Glutamatergic neuron (in vitro differentiated cells): Measurements from ENCODE around the gene LRRC36. TPM values are rescaled to one million over a fixed set of nuclear protein-coding genes. Genes with fewer than 3 reads are reported as not detected.

ENCODE experiments used
- DNase-seq: peaks from one replicate; pipeline ENCODE4 v3.0.0; 2022
- H3K27ac Mint-ChIP-seq: one replicate; pipeline ENCODE4 v1.8.0; 2020; ENCODE audit warnings: mild to moderate bottlenecking, mixed read lengths, inconsistent platforms; ENCODE audit not compliant: unreplicated experiment
- H3K27me3 Mint-ChIP-seq: one replicate; pipeline ENCODE4 v1.8.0; 2020; ENCODE audit warnings: mild to moderate bottlenecking, moderate library complexity, mixed read lengths, inconsistent platforms; ENCODE audit not compliant: unreplicated experiment
- H3K36me3 Mint-ChIP-seq: one replicate; pipeline ENCODE4 v1.8.0; 2020; ENCODE audit warnings: mild to moderate bottlenecking, mixed read lengths, inconsistent platforms; ENCODE audit not compliant: unreplicated experiment
- H3K4me1 Mint-ChIP-seq: one replicate; pipeline ENCODE4 v1.8.0; 2020; ENCODE audit warnings: mild to moderate bottlenecking, low read depth, mixed read lengths, inconsistent platforms; ENCODE audit not compliant: unreplicated experiment
- H3K4me3 Mint-ChIP-seq: one replicate; pipeline ENCODE4 v1.8.0; 2020; ENCODE audit warnings: mild to moderate bottlenecking, mixed read lengths, inconsistent platforms; ENCODE audit not compliant: unreplicated experiment
- H3K9me3 Mint-ChIP-seq: one replicate; pipeline ENCODE4 v1.8.0; 2020; ENCODE audit warnings: mild to moderate bottlenecking, moderate library complexity, mixed read lengths, inconsistent platforms; ENCODE audit not compliant: unreplicated experiment
- CTCF ChIP-seq: fragments of 200-600 bp; sonication (generic); IDR thresholded peaks from one replicate; pipeline ENCODE4 v1.5.0; 2021; ENCODE audit not compliant: partially characterized antibody, unreplicated experiment
- total RNA-seq: library from RNA; stranded (reverse); fragmentation: NEBNext Ultra II Directional; extraction: Animal tissue kit (Norgen Biotek cat#: 25700); gene quantifications from one replicate; pipeline ENCODE4 v1.2.1, GENCODE V29; 2021; ENCODE audit not compliant: unreplicated experiment

LRRC36 gene
- total RNA-seq, 1 donor from 2014 or later, result not detected

DNA sequence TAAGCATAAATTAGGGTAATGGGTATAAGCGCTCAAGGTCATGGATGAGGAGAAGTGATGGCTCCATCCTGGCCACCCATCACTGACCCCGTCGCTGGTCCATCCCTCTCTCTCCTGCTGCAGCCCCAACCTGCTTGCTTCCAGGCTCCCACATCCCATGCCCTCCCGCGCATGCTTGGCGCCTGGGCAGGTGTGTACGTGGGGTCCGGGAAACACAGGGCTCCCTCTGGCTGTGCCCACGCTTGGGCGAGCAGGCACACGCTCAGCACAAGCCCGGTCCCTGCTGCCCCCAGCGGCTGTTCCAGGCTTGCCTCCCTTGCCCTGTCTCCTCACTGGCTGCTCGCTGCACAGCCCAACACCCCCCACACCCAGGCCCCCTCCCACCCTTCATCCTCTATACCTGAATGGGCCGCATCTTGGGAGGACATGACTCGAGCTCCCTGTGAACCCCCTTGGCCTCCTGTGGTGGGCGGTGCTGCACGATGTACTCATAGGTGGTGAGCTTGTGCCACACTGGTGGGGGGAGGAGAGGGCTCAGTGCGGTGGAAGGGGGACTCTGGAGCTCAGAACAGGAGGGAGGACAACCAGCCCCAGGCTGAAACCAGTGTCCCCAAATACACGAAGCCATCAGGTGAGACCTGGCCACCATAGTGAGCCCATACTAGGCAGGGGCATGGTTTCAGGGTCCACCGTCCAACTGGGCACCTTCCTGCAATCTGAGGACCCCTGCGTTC, 71.4 kb downstream of the LRRC36 start:
- Mint-ChIP-seq H3K27me3 (peaks cover 6% of the 10 kb centered on the region), H3K36me3 (no peaks in the 10 kb centered on the region), H3K27ac (no peak overlapping the region), H3K4me1 (peaks cover 8% of the 10 kb centered on the region), H3K9me3 (peaks cover 4% of the 10 kb centered on the region), H3K4me3 (no peak overlapping the region)
- no peak for DNase-seq
- TF ChIP-seq CTCF, result no peak

DNA sequence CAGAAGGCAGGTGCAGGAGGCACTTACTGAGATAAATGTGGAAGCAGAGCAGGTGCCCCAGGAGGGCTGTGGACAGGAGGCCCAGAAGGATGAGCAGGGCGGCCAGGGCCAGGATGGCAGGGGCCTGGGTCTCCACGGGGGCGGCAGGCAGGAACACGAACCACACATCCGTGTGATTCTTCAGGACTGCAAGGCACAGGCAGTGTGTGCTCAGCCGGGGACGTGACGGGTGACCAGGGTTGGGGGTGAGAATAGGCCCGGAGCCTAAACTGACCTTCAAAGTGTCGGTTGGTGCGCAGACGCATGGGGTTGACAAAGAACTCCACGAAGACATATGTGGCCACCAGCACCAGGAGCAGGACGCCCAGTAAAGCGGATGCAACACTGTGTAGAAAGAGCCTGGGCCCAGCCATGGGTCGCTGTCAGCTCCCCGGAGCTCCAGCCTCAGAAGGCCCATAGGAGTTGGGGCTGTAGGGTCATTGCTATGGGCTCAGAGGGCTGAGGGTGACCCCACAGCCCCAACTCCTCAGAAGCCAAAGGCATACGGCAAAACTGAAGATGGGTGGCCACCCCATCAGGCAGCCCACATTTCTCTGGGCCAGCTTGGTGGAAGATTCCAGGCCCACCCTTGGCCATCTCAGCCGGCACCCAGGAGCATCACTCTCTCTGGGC, 72.1 kb downstream of the LRRC36 start:
- H3K27me3 Mint-ChIP-seq, result peaks cover 9% of the 10 kb centered on the region
- TF ChIP-seq CTCF, result no peak
- peaks cover 8% of the 10 kb centered on the region for H3K4me1 Mint-ChIP-seq
- no peaks in the 10 kb centered on the region for H3K36me3 Mint-ChIP-seq
- H3K4me3 Mint-ChIP-seq, result no peak overlapping the region
- H3K27ac Mint-ChIP-seq, result no peak overlapping the region
- no peak for DNase-seq
- peaks cover 4% of the 10 kb centered on the region for H3K9me3 Mint-ChIP-seq

DNA sequence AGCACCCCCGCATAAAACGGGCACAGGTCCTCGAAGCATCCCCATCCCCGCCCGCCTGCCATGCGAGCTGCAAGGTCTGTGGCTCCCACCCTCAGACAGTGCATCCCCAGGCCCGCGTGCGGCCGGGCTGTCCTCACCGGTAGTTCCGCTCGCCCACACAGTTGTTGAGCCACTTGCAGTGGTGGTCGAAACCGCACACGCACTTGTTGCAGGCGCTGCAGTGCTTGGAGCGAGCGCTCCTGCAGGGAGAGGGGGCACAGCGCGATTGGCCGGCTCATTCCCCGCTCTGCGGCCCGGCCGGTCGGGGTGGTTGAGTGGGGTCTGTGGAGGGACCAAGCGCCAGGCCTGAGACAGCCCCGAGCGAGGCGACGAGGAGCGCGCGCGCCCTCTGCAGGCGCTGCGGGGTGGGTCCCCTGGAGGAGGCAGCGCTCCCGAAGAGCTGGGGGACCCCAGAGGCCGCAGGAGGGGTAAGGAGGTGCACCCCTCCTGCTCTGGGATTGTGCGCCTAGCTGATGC, 72.7 kb downstream of the LRRC36 start:
- peaks cover 9% of the 10 kb centered on the region for H3K27me3 Mint-ChIP-seq
- peaks cover 8% of the 10 kb centered on the region for H3K4me1 Mint-ChIP-seq
- no peak overlapping the region for H3K27ac Mint-ChIP-seq
- peaks cover 4% of the 10 kb centered on the region for H3K9me3 Mint-ChIP-seq
- TF ChIP-seq CTCF, result peak; percentile 81
- no peaks in the 10 kb centered on the region for H3K36me3 Mint-ChIP-seq
- peak; percentile 85 for DNase-seq
- no peak overlapping the region for H3K4me3 Mint-ChIP-seq

- DNase-seq, result no peak
- Mint-ChIP-seq H3K27ac (no peak overlapping the region), H3K36me3 (no peaks in the 10 kb centered on the region), H3K4me3 (no peak overlapping the region), H3K4me1 (peaks cover 8% of the 10 kb centered on the region), H3K27me3 (peaks cover 9% of the 10 kb centered on the region), H3K9me3 (peaks cover 4% of the 10 kb centered on the region)
- no peak for TF ChIP-seq CTCF
These were observed 73.4 kb downstream of the LRRC36 start for GRCh38 chr16:67399749-67400704.
